ENCODE data around the gene ZCCHC8. TPM values are rescaled to one million over a fixed set of nuclear protein-coding genes. Genes with fewer than 3 reads are reported as not detected.

Gene ZCCHC8
- total and polyA plus RNA-seq, 2 of the 8 experiments (the other 6 are each of a cell fraction or from before 2014, with no cell fraction given), result 13.8 to 28.9 TPM

- H2BK20ac ChIP-seq (ENCODE audit: low read length), result no peak overlapping the region
- H4K5ac ChIP-seq (ENCODE audit: insufficient read length, low read depth, low read length), result no peak overlapping the region
- no peak for FAIRE-seq
- H3K79me1 ChIP-seq (ENCODE audit: low read depth, low read length), result no peaks in the 10 kb centered on the region
- H3K23ac ChIP-seq (ENCODE audit: insufficient read length), result no peak overlapping the region
- no peak overlapping the region for H2BK15ac ChIP-seq (ENCODE audit: low read length)
- DNase-seq (ENCODE audit: low read depth in 1 of 2, low spot score in 2 of 2), result no peak
- no peaks in the 10 kb centered on the region for H3K9me3 ChIP-seq (ENCODE audit: insufficient read depth in 2 of 2, low read depth in 1 of 2, low read length in 1 of 2)
- no peaks in the 10 kb centered on the region for H4K20me1 ChIP-seq (replicated peaks in 1 of 2; ENCODE audit: control insufficient read depth in 1 of 2, insufficient read depth in 2 of 2, low read length in 2 of 2)
- no peak overlapping the region for H3K4me3 ChIP-seq (ENCODE audit: extremely low read depth in 1 of 4, insufficient read depth in 2 of 4, low read depth in 3 of 4, low read length in 4 of 4)
- no peak overlapping the region for H2BK5ac ChIP-seq (ENCODE audit: low read depth, low read length)
- H3K14ac ChIP-seq (ENCODE audit: insufficient read length), result no peak overlapping the region
- H3K23me2 ChIP-seq (ENCODE audit: low read depth, low read length), result no peaks in the 10 kb centered on the region
- H3K56ac ChIP-seq (replicated peaks; ENCODE audit: insufficient read length, low read depth, low read length), result no peak overlapping the region
- no peak overlapping the region for H3K27ac ChIP-seq (ENCODE audit: low read depth, low read length)
- H2BK120ac ChIP-seq (replicated peaks; ENCODE audit: low read depth, low read length), result no peak overlapping the region
- H3K18ac ChIP-seq (ENCODE audit: extremely low read depth, low read length), result no peak overlapping the region
- no peaks in the 10 kb centered on the region for H3K36me3 ChIP-seq (ENCODE audit: control insufficient read depth in 2 of 4, insufficient read depth in 4 of 4, low read length in 3 of 4)
- H3K4ac ChIP-seq (replicated peaks; ENCODE audit: insufficient read length, low read depth, low read length), result no peak overlapping the region
- no peaks in the 10 kb centered on the region for H3K79me2 ChIP-seq (ENCODE audit: control insufficient read depth in 1 of 2, insufficient read depth in 2 of 2, low read length in 2 of 2)
- no peaks in the 10 kb centered on the region for H3K4me1 ChIP-seq (replicated peaks in 1 of 4; ENCODE audit: control insufficient read depth in 3 of 4, insufficient read depth in 4 of 4, low read length in 3 of 4)
- no peak overlapping the region for H4K8ac ChIP-seq (ENCODE audit: extremely low read depth, insufficient read depth, low read length)
- 70% methylated on average over 6 of the region's 6 CpGs; no CpG with 5 or more reads in 1 of the 2 experiments for WGBS, 2 experiments (ENCODE audit: extremely low coverage in 1 of 2, insufficient coverage in 1 of 2, insufficient read length in 1 of 2, insufficient replicate concordance in 2 of 2, low coverage in 1 of 2, low lambda C conversion rate in 2 of 2, missing lambda C conversion rate in 1 of 2)
- no peak overlapping the region for H2BK12ac ChIP-seq (ENCODE audit: low read depth, low read length)
- H2AFZ ChIP-seq (ENCODE audit: low read length), result no peak overlapping the region
- no peak overlapping the region for H3K4me2 ChIP-seq (ENCODE audit: insufficient read depth in 1 of 2, low read depth in 2 of 2, low read length in 2 of 2)
- H4K91ac ChIP-seq (replicated peaks; ENCODE audit: insufficient read length, low read length), result no peak overlapping the region
- no peak overlapping the region for H2AK5ac ChIP-seq (ENCODE audit: low read depth, low read length)
- H3K9ac ChIP-seq (replicated peaks in 1 of 4; ENCODE audit: extremely low read depth in 1 of 4, low read depth in 3 of 4, low read length in 3 of 4), result no peak overlapping the region
- ChIA-PET CTCF (ENCODE audit: partially characterized antibody) (interaction anchor here (1.3 to 1.6 kb wide), 2 partner anchors 16 to 63 kb away, joined by 3 to 4 read pairs; no protein-coding TSS in a partner anchor), POLR2A (ENCODE audit: partially characterized antibody) (interaction anchor here (1.2 kb wide), 1 partner anchor 55 kb away, joined by 5 read pairs; no protein-coding TSS in a partner anchor)
- no peaks in the 10 kb centered on the region for H3K27me3 ChIP-seq (replicated peaks in 1 of 4; ENCODE audit: control insufficient read depth in 3 of 4, extremely low read depth in 1 of 4, insufficient read depth in 3 of 4, low read length in 3 of 4)
These were observed 46.0 kb downstream of the ZCCHC8 start for GRCh38 chr12:122454739-122455138.

Data from H1 (cell line).